Astrocyte (in vitro differentiated cells and primary cell): ENCODE measurements around the gene SHROOM1.

Experiments
- EZH2 ChIP-seq: IDR thresholded peaks from 2 replicates; pipeline ENCODE4 v1.6.1; 2012; ENCODE audit warnings: mild to moderate bottlenecking, low read length, inconsistent platforms; ENCODE audit not compliant: insufficient read depth
- TF ChIP-seq, protein P1 (sequence below): IDR thresholded peaks from 2 replicates; pipeline ENCODE4 v1.5.1; 2011; ENCODE audit warnings: low read depth, mild to moderate bottlenecking, inconsistent platforms, low read length, moderate library complexity; ENCODE audit not compliant: insufficient read depth

DNA sequence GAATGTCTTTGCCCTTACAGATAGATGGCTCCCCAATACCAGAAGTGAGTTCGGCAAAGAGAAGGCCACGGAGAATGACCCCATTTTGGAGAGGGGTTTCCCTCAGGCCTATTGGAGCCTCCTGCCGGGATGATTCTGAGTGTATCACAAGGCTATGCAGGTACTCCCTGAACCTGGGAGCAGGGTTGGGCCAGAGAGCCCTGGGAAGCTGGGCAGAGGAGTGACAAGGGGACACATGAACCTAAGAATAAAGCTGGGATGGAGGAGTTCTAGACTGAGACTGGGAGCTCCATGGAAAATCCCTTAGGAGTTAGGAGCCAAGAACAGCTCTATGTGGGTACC lies 43.5 kb upstream of the SHROOM1 start:
- TF ChIP-seq EZH2 = no peak
- TF ChIP-seq, protein P1, sequence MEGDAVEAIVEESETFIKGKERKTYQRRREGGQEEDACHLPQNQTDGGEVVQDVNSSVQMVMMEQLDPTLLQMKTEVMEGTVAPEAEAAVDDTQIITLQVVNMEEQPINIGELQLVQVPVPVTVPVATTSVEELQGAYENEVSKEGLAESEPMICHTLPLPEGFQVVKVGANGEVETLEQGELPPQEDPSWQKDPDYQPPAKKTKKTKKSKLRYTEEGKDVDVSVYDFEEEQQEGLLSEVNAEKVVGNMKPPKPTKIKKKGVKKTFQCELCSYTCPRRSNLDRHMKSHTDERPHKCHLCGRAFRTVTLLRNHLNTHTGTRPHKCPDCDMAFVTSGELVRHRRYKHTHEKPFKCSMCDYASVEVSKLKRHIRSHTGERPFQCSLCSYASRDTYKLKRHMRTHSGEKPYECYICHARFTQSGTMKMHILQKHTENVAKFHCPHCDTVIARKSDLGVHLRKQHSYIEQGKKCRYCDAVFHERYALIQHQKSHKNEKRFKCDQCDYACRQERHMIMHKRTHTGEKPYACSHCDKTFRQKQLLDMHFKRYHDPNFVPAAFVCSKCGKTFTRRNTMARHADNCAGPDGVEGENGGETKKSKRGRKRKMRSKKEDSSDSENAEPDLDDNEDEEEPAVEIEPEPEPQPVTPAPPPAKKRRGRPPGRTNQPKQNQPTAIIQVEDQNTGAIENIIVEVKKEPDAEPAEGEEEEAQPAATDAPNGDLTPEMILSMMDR = no peak
